Medulla oblongata (tissue), 1 donor: ENCODE results near the gene RAPGEF5.
A peak's percentile ranks its signal among the peaks of the same experiment; 100 is the strongest.

Experiments
- DNase-seq: peaks from one replicate; pipeline ENCODE4 v3.0.0-alpha.2; 2015; ENCODE audit errors: extremely low spot score

The RAPGEF5 gene

DNA sequence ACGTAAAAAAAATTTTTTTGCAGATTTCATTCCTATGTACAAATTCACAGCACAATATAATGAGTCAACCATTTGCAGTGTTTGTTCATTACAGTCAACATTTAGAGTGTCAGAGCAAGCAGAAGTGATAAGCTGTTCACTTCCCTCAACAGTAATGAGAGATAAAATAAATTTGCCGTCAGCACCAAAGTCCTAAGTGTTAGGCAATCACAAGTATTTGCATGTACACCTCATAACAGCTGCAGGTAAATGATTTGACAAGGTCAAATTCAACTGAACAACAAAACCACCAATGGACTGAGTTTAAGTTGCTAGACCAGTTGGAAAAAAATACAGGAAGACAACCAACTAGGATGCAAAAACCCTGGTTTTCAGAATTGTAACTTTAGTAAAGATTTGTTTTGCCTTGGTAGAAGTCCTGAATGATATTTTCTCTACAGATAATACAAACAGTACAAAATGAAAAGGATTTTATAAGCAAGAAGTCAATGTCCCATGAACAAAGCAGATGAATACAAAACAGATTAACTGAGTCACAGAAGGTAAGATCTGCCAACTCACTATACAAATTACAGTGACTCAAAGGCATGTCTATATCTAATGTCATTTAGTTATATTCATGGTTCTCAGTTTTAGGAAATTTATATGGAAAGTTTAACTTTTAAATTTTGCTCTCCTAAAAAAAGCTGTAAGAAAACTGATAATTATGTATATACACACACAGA lies 10.4 kb downstream of the RAPGEF5 start:
- no peak for DNase-seq

- no peak for DNase-seq
Measured at GRCh38 chr7:22344655-22345054, 12.3 kb downstream of the RAPGEF5 start.

- no peak for DNase-seq
Measured at GRCh38 chr7:22343612-22344011, 13.3 kb downstream of the RAPGEF5 start.

DNA sequence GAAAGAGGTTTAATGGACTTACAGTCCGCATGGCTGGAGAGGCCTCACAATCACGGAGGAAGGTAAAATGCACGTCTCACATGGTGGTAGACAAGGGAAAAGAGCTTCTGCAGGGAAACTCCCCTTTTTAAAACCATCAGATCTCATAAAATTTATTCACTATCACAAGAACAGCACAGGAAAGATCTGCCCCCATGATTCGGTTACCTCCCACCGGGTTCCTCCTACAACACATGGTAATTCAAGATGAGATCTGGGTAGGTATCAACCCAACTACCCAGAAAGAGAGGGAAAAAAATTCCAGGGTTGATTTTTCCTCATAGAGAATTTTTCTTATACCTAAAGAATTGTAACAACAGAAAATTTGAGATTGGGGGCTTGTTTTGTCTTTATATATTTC lies 13.9 kb downstream of the RAPGEF5 start:
- no peak for DNase-seq

DNA sequence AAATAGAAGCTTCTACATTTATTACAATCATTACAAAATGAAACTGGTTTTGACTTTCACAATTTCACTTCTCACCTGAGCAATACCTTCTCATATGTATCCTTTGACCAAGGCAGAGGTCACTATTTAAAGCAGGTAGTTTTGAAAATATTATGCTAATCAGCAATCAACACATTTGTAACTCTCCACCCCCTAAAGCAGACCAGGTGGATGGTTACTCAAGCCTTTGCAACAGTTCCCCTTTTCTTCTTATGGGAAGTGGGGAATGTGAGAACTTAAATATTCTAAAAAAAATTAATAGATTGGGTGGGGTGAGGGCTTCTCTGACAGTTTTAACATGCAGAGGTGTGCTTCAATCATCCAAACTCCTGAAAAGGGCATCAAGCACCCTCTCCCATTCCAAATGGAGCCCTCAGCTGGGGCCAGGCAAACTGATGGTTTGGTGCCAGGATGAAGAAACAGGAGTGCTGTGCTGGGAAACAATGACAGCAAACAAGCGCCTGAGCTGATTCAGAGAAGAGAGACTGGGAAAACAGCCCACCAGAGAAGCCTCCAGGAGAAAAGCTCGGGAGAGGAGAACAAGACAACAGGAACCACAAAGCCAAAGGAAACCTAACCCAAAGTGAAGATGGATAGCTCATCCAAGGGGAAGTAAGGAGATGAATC lies 17.1 kb downstream of the RAPGEF5 start:
- DNase-seq = no peak

- DNase-seq = no peak
Measured at GRCh38 chr7:22338877-22339276, 18.1 kb downstream of the RAPGEF5 start.

DNA sequence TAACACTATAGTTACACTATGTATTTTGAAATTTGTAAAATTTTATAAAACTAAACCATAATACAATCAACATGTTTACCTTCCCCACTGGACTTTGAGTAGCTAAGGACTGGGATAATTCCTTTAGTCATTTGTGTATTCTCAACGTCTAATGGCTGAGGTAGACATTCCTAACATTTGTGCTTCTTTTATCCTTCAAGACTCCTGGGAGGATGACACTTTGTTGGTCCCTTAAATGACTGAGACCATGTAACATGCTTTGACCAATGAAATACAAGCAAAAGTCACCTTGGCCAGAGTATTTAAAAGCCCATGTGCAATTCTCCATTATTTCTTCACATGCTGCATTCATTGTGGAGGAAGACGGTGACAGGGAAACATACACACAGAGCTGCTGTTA lies 18.5 kb downstream of the RAPGEF5 start:
- DNase-seq = no peak

GRCh38 chr7:22333680-22334141 lies 23.2 kb downstream of the RAPGEF5 start:
- DNase-seq = no peak

DNA sequence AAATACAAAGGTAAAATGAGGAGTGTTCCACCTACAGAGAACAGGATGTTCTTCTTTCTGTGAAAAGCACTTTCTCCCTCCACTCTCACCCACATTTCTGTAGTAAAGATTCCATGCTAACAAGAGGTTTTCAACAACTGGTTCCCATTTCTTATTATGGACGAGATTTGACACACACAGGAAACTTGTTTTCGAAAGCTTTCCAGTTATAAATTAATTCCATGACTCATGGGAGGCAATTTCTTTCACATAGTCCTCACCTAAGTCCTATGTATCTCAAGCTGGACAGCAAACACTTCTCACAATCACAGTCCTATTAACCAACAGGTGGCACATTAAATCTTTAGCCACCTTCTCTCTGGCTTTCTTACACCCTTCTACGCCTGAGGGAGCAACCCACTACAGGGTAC lies 24.5 kb downstream of the RAPGEF5 start:
- DNase-seq = no peak

- DNase-seq = no peak
Measured at GRCh38 chr7:22331704-22332103, 25.2 kb downstream of the RAPGEF5 start.

- DNase-seq = no peak
Measured at GRCh38 chr7:22330903-22331302, 26.1 kb downstream of the RAPGEF5 start.

DNA sequence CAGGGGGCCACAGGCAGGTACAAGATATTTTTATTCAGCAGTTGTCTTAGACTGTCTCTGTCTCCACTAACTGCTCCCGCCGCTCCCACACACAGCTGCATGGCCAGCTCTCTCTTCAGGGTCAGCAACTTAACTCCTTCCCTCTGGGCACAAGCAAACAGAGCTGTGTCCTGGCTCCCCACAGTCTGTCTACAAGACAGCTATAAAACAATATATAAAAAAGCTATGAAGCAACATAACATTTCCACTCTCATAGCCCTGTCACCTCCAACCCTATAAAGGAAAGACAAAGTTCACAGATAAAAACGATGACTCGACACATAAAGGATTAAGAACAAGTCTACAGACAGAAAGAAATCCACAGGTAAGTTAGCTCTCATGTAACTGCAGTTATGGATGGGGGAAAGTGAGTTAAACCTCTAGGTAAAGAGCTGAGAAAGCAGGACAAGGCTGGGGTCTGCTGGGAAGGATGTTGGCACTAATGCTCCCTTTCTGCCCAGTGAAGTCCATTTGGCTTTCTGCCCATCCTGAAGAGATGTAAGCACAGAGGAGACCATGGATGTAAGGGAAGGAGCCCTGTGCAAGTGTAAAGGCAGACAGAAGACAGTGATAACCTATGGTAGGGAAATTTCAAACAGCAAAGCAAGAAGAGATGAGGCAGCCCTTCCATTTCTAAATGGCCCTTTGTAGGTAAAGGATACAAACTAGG lies 27.0 kb downstream of the RAPGEF5 start:
- DNase-seq = no peak

GRCh38 chr7:22326181-22326580 lies 30.8 kb downstream of the RAPGEF5 start:
- DNase-seq = no peak

DNA sequence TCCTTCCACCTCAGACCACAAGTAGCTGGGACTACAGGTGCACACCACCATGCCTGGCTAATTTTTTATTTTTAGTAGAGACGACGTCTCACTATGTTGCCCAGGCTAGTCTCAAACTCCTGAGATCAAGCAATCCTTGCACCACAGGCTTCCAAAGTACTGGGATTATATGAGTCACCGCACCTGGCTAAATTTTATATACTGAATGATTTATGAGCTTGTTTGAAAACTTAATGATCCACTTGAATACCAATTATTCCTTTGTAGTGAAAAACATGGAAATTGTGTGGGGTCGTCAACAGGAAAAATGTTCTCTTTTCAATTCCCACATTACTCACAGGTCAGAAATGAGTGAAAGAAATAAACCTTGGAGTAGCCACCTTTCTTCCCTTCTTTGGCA lies 31.3 kb downstream of the RAPGEF5 start:
- DNase-seq = no peak

DNA sequence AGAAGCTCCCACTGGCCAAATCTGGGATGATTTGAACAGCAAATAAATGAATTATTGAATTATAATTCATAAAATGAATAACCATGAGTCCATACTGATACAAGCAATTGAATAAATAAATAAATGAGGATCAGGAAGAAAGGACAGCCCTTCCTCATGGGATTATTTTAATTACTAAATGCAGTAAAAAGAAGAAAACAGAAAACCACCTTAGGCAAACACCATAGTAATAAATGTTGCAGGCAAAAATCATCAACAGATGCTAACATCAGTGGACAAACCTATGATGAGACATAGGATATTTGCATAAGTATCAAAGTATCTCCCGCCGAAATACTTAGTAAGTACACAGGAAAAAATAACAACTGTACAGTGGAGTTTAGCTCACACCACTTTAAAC lies 33.2 kb downstream of the RAPGEF5 start:
- DNase-seq = no peak

DNA sequence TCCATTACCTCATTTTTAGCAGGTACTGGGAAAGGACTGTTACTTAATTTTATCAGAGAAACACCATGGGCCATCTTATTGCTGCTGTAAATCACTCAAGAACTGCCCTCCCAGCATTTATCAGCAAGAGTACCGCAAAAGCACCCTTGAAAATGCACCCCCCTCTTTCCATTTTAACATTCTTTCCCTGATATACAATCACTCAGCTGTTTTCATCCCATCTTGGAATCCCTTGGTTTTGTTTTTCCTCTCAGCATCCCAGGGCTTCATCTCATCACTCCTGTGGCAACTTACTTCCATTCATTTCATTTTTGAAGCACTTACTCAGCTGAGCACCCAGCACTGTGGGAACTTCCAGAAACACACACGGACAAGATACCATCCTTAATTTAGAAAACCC lies 36.5 kb downstream of the RAPGEF5 start:
- DNase-seq = no peak

DNA sequence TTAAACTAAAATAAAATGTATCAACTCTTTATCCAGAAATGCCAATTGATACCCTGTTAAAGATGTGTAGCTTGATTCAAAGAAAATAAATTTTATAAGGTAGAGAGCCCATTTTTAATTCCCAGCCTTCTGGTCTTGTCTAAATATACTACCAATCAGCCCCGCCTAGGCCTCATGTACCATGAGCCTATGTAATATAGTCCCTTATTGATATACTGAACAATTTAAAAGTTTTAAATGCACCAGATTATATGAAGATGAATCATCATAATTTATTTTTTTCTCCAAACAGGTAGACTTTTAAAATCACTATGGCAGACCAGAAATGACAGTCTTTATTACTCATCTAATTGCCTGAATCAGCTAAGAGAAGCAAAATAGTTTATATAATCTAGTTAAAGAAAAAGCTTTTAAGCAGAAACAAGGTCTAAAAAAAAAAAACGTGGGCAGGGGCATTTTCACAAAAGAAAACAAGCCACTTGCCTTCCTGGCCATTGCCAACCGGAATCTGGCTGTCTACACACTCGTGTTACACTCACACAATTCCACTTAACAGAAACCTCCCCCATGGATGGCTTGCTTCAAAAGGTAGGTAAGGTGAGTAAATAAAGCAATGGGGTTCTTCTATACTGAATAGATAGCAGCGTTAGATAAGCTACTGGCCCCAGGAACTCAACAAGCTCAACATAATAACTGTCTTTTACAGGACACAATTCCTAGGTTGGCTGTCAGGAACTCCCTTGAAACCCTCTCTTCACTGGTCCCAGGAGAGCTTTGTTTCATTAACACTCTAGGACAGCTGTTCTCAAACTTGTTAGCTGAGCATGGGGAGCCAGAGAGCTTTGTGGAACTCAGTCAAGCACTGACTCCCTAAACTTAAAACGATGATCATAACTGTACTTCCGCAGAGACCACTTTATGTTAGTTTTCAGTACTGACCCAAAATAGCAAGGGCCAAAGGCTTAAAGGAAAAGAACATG lies 37.2 kb downstream of the RAPGEF5 start:
- peak; percentile 6 for DNase-seq

- no peak for DNase-seq
Measured at GRCh38 chr7:22318376-22318775, 38.6 kb downstream of the RAPGEF5 start.

GRCh38 chr7:22317632-22318031 lies 39.3 kb downstream of the RAPGEF5 start:
- DNase-seq = no peak

- DNase-seq = no peak
Measured at GRCh38 chr7:22316914-22317313, 40.0 kb downstream of the RAPGEF5 start.

GRCh38 chr7:22307816-22308215 lies 49.1 kb downstream of the RAPGEF5 start:
- DNase-seq = no peak

DNA sequence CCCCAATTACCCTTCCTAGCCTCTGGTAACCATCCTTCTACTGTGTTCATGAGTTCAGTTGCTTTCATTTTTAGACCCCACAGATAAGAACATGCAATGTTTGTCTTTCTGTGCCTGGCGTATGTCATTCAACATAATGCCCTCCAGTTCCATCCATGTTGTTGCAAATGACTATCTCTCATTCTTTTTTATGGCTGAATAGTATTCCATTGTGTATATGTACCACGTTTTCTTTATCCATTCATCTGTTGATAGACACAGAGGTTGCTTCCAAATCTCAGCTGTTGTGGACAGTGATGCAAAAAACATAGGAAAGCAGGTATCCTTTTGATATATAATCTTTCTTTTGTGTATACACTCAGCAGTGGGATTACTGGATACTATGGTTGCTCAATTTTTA lies 51.2 kb downstream of the RAPGEF5 start:
- DNase-seq = no peak
